Subcutaneous adipose tissue (tissue), 4 donors: Measurements from ENCODE around the gene ALDH3A2. TPM values are rescaled to one million over a fixed set of nuclear protein-coding genes. Genes with fewer than 3 reads are reported as not detected.

ENCODE experiments used
- total RNA-seq, 4 donors: library from RNA; depleted of rRNA; stranded (reverse); fragments of >200 nt; gene quantifications; one replicate each; pipeline ENCODE4 v1.1.0, GENCODE V29; 2016
- TF ChIP-seq, protein P1 (sequence below): fragments of 450-650 bp; IDR thresholded peaks from one replicate; pipeline ENCODE4 v1.5.1; 2016; ENCODE audit warnings: low read depth, mild to moderate bottlenecking, control low read depth, antibody characterized with exemption, moderate library complexity

Gene ALDH3A2
- total RNA-seq, 4 donors from 2014 or later = 117 to 177 (median 133) TPM

DNA sequence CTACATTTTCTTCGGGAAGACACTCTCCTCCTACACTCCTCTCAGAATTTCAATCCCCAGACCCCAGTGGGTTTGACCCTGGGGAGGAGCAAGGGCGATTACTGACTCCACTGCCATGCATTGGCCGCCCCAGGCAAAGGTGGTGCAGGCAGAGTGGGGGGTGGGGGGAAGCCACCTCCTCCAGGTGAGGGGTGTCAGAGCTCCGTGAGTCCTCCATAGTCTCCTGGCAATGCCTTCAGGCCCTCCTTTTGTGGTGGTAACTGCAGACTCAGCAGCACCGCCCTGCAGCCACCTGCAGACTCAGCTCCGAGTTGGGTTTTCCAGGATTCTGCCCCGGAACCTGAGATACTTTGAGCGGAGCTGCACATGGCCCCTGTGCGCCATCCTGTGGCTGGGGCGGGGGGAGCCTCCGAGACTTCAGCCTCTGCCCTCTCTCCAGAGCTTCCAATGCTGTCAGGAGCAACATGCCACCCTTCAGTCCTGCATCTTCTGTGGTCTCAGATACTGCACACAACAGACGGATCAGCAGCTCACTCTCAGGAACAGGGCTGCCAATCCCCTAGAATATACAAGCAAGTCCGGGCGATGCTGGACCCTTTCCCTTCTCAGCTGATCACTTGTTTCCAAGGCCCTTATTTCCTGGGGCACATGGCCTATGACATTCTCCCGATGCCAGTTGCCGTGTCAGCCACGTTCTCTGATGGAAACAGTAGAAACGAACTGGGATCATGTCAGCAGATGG lies 70.2 kb downstream of the ALDH3A2 start:
- TF ChIP-seq, protein P1, sequence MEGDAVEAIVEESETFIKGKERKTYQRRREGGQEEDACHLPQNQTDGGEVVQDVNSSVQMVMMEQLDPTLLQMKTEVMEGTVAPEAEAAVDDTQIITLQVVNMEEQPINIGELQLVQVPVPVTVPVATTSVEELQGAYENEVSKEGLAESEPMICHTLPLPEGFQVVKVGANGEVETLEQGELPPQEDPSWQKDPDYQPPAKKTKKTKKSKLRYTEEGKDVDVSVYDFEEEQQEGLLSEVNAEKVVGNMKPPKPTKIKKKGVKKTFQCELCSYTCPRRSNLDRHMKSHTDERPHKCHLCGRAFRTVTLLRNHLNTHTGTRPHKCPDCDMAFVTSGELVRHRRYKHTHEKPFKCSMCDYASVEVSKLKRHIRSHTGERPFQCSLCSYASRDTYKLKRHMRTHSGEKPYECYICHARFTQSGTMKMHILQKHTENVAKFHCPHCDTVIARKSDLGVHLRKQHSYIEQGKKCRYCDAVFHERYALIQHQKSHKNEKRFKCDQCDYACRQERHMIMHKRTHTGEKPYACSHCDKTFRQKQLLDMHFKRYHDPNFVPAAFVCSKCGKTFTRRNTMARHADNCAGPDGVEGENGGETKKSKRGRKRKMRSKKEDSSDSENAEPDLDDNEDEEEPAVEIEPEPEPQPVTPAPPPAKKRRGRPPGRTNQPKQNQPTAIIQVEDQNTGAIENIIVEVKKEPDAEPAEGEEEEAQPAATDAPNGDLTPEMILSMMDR = no peak

DNA sequence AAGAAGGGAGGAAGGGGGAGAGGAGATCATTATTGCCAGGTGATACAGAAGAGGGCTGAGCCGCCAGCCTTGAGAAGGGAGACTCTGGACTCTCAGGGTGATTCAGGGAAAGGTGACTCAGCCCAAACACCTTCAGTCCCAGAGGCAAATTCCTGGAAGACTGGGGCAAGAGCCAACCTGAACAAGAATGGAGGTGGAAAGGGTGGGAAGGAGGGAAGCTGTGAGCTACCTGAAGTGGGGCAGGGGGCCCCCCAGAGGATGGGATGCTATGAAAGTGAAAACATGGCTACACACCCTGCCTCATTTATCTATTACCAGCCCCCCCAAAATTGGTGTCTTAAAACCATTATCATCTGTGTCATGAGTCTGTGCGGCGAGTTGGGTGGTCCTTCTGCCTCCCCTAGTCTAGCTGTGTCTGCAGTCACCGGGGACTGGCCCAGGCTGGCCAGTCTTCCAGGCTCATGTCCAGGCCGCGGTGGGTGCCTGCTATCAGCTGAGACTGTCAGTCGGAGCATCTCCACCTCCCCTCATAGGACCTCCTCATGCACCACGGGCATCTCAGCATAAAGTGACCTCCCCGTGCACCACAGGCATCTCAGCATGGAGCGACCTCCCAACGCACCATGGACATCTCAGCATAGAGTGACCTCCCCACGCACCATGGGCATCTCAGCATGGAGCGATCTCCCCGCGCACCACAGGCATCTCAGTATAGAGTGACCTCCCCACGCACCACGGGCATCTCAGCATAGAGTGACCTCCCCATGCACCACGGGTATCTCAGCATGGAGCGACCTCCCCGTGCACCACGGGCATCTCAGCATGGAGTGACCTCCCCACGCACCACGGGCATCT lies 71.0 kb downstream of the ALDH3A2 start:
- TF ChIP-seq, protein P1 = no peak

DNA sequence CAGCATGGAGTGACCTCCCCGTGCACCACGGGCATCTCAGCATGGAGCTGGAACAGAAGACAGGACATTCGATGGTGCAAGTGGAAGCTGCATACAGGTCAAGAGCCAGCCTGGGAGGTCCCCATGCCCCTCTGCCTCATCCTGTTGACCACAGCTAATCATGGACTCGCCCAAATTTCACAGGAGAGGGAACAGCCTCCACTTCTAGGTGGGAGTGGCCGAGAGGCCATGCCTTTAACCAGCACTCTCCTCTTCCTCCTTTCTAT lies 71.6 kb downstream of the ALDH3A2 start:
- TF ChIP-seq, protein P1 = no peak

DNA sequence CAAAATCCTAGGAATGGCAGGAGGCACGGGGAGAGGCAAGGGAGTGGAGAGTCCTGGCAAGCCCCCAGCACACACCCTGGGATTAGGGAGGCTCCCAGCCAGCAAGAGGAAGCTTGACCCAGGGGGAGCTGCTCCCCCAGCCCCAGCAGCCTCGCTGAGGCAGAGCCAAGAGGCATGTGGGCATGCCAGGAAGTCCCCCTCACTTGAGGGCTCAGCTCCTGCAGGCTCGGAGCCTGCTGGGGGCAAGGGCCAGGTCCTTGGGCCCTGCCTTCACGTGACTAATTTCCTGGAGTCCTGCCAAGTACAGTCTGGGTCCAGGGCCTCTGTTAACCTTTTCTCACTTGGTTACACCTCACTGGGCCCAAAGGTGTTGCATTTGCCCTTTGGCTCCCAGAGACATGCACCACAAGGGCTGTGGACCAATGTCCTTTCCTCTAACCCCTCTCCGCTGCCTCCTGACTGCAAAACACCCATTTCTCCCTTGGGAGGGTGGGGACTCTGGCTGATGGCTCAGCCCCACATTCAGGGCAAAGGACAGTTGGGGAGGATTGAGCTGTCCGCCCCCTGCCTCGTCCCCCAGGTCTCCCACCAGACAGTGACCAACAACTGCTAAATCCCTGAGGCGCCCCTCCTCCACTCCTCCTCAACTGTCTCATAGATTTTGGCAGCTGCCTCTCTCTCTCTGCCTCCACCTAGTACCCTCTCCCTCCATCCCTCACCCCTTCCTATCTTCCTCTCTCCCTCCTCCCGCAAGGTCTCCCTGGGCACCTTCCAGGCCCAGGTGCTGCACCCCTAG lies 72.3 kb downstream of the ALDH3A2 start:
- TF ChIP-seq, protein P1 = no peak

DNA sequence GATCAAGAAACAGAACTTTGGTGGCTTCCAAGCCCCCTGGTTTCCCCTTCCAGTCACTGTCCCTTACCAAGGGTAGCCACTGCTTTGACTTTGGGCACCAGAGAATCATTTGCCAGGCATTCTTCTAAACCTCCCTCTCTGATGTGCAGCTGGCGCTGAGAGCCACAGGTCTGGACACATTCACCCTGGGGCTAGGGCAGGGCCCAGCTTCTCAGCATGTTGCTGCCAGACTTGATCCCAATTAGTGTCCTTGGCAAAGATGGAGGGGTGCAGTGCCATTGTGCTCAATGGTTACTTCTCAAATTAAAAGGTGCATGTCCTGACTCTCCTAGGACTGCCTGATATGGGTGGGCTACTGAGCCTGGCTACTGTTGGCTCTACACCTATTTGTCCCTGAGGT lies 75.4 kb downstream of the ALDH3A2 start:
- TF ChIP-seq, protein P1 = no peak

DNA sequence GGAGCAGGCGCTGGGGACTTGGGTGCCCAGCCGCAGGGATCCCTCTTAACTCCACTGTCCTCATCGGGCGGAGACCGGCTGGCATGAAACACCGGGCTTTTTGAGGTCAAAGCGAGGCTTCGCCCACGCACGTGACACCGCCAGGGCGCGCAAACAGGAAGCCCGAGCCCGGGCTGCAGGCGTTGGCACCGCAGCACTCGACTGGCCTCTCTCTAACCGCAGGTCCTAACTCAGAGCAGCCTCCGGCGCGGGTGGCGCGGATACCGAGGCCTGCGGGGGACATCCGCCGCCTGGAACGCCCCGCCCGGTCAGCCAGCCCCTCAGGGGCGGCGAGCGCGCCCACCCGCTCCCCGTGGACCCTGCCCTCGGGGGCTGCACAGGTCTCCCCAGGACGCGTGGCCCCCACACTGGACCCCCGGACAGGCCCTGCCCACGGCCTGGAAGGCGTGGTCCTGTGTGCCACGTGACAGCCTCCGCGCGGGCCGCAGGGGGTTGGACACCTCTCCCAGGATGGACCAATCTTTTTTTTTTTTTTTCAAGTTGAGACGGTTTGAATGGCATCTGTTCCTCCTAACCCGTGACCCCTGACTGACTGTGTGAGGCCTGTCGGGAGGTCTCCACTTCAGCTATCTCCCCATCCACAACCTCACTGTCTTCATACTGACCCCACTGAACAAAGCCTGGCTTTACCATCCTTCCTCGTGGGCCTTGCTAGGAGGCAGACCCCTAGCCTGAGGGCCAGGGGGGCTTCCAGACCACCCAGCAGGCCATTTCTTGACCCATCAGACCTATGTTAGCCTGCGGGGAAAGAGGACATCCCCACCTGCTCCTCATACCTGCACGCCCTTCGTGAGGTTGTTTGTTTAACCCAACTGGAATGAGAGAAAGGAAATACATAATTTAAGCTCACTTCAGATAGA lies 76.2 kb downstream of the ALDH3A2 start:
- TF ChIP-seq, protein P1 = no peak
